ENCODE data around the gene MAP3K5. TPM values are rescaled to one million over a fixed set of nuclear protein-coding genes. Genes with fewer than 3 reads are reported as not detected.
A peak's percentile ranks its signal among the peaks of the same experiment; 100 is the strongest.

The MAP3K5 gene
- total and polyA plus RNA-seq, 9 of the 15 experiments (the other 6 are each of a cell fraction or from before 2014, with no cell fraction given), result 2.2 to 13.0 (median 9.9) TPM

DNA sequence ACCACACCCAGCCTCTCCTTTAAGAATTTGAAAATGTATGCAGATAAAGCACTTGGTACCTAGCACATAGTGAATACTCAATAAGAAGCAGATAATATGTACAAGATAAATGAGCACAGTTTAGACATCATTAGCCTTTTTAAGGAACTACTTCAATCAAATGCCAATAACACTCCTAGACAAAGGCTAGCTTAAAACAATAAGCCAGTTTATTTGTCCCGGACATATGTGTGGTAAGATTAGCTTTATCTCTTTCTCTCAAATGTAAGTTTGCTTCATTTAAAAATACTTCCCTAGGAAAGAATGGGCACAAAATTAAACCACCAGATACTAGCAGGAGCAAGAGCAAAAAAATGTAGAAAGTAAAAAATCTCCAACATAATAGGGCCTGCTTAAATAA is 73.8 kb downstream of the MAP3K5 start:
- peaks cover 21% of the 10 kb centered on the region for H3K79me2 ChIP-seq (ENCODE audit: control insufficient read depth, insufficient read depth, low read length)
- no peak overlapping the region for H2AFZ ChIP-seq (ENCODE audit: low read depth, low read length)
- no TSS peak for BruUV-seq (replicated peaks)
- no peak overlapping the region for H3K27ac ChIP-seq (ENCODE audit: extremely low read depth, low read depth, low read length)
- H3K36me3 ChIP-seq (ENCODE audit: control insufficient read depth, insufficient read depth, low read length), result no peaks in the 10 kb centered on the region
- no peak overlapping the region for H3K4me3 ChIP-seq
- no peaks in the 10 kb centered on the region for H4K20me1 ChIP-seq (replicated peaks; ENCODE audit: control insufficient read depth, insufficient read depth, low read length)
- H3K9me3 ChIP-seq (replicated peaks; ENCODE audit: control insufficient read depth, insufficient read depth, low read depth, low read length), result no peaks in the 10 kb centered on the region; the same call in 1 of the 2 replicates
- H3K9ac ChIP-seq (ENCODE audit: insufficient read depth in 1 of 2, low read depth in 2 of 2, low read length in 2 of 2), result no peak overlapping the region
- H3K9me1 ChIP-seq (ENCODE audit: control insufficient read depth, insufficient read depth, low read length), result no peaks in the 10 kb centered on the region
- ATAC-seq (no peak; the same call in 2 of the 3 replicates), DNase-seq (ENCODE audit: extremely low read depth in 1 of 4, low spot score in 3 of 4) (no peak), FAIRE-seq (no peak)
- H3K4me2 ChIP-seq (ENCODE audit: insufficient read depth, low read length), result no peak overlapping the region
- in situ Hi-C loops (cut with MboI) (no loop called here), intact Hi-C loops (cut with micrococcal nuclease) (loop anchor here (5.0 kb wide), 1 partner anchor 71 kb away; no protein-coding TSS in a partner anchor)
- ChIA-PET CTCF (ENCODE audit: low intra/inter-chr PET ratio) (no interaction called here), POLR2A (interaction anchor here (0.6 to 1.3 kb wide), 3 partner anchors 10 to 258 kb away, joined by 3 to 4 read pairs (median 3); no protein-coding TSS in a partner anchor)
- WGBS (ENCODE audit: insufficient coverage, low coverage, missing lambda C conversion rate), result 4% methylated on average over 1 of the region's 1 CpG
- H3K27me3 ChIP-seq (ENCODE audit: control insufficient read depth in 2 of 2, insufficient read depth in 2 of 2, low read length in 2 of 2), result no peaks in the 10 kb centered on the region
- H3K4me1 ChIP-seq (replicated peaks in 1 of 2; ENCODE audit: control insufficient read depth in 2 of 2, insufficient read depth in 2 of 2, low read length in 2 of 2), result peaks cover 2 to 7% of the 10 kb centered on the region in 2 experiments; a peak in 3 of 5 replicates
- TF ChIP-seq NFXL1 (CRISPR knock-in tag; IDR thresholded peaks at IDR 0.05) (no peak), SOX6 (IDR thresholded peaks at IDR 0.05) (peak; percentile 95), KAT2B (IDR thresholded peaks at IDR 0.05; ENCODE audit: low read depth, low read length) (no peak), CCAR2 (IDR thresholded peaks at IDR 0.05; ENCODE audit: low read depth, low read length) (no peak), SMARCE1 (IDR thresholded peaks at IDR 0.05) (0 out of 2 replicates have a peak, but pooled peaks have one; percentile 21), ZNF551 (CRISPR knock-in tag; IDR thresholded peaks at IDR 0.05) (no peak), HDAC3 (IDR thresholded peaks at IDR 0.05; ENCODE audit: borderline replicate concordance, partially characterized antibody) (no peak), BRD9 (IDR thresholded peaks at IDR 0.05; ENCODE audit: low read depth, partially characterized antibody) (no peak), TCF3 (CRISPR knock-in tag; IDR thresholded peaks at IDR 0.05) (peak; percentile 76), ZNF407 (IDR thresholded peaks at IDR 0.05; ENCODE audit: low read depth) (no peak), NCOR1 (IDR thresholded peaks at IDR 0.05) (peak; percentile 27; the same call in 1 of the 2 replicates), TAL1 (IDR thresholded peaks at IDR 0.05) (peak; percentile 60), ARID1B (IDR thresholded peaks at IDR 0.05) (peak; percentile 62), ADNP (tag; IDR thresholded peaks at IDR 0.05) (0 out of 2 replicates have a peak, but pooled peaks have one; percentile 26), NELFE (IDR thresholded peaks at IDR 0.05; ENCODE audit: insufficient read depth, insufficient read length) (no peak), POU5F1 (IDR thresholded peaks at IDR 0.05; ENCODE audit: borderline replicate concordance, low read depth, low read length, partially characterized antibody) (no peak), KAT8 (IDR thresholded peaks at IDR 0.05; ENCODE audit: low read depth) (no peak), MCM3 (IDR thresholded peaks at IDR 0.05) (no peak)
